ENCODE measurements around the gene LRMDA. TPM values are rescaled to one million over a fixed set of nuclear protein-coding genes. Genes with fewer than 3 reads are reported as not detected.

Gene LRMDA
- total RNA-seq, 4 donors from 2014 or later, result 1.5 to 15.7 (median 4.6) TPM

GRCh38 chr10:75612904-75613684, 181.7 kb downstream of the LRMDA start:
- no peaks in the 10 kb centered on the region for H3K27me3 ChIP-seq
- no peak overlapping the region for H3K4me3 ChIP-seq
- TF ChIP-seq CTCF (IDR thresholded peaks at IDR 0.05) (no peak), POLR2A (IDR thresholded peaks at IDR 0.05) (no peak)
- DNase-seq, result peak in 1 of 2 donors; percentile 55
- no peaks in the 10 kb centered on the region for H3K9me3 ChIP-seq
- intact Hi-C loops (cut with DNase I; ENCODE audit: low total_unique reads), result no loop called here
- peak overlapping the region; percentile 4 to 13 for H3K27ac ChIP-seq
- no peaks in the 10 kb centered on the region for H3K36me3 ChIP-seq
- peaks cover 4 to 7% of the 10 kb centered on the region in 2 donors for H3K4me1 ChIP-seq

GRCh38 chr10:75613685-75614504, 182.5 kb downstream of the LRMDA start:
- Histone ChIP-seq H3K4me1 (peaks cover 4 to 7% of the 10 kb centered on the region in 2 donors), H3K27me3 (no peaks in the 10 kb centered on the region), H3K9me3 (no peaks in the 10 kb centered on the region), H3K4me3 (no peak overlapping the region), H3K36me3 (no peaks in the 10 kb centered on the region), H3K27ac (peak overlapping the region in 1 of 2 donors; percentile 22)
- intact Hi-C loops (cut with DNase I; ENCODE audit: low total_unique reads), result no loop called here
- no peak for TF ChIP-seq CTCF (IDR thresholded peaks at IDR 0.05)
- TF ChIP-seq POLR2A (IDR thresholded peaks at IDR 0.05), result no peak
- no peak for DNase-seq

- H3K36me3 ChIP-seq, result no peaks in the 10 kb centered on the region
- no peak for DNase-seq
- peaks cover 4 to 7% of the 10 kb centered on the region in 2 donors for H3K4me1 ChIP-seq
- no peak overlapping the region for H3K4me3 ChIP-seq
- intact Hi-C loops (cut with DNase I; ENCODE audit: low total_unique reads), result no loop called here
- no peaks in the 10 kb centered on the region for H3K9me3 ChIP-seq
- TF ChIP-seq CTCF (IDR thresholded peaks at IDR 0.05) (no peak), POLR2A (IDR thresholded peaks at IDR 0.05) (no peak)
- H3K27ac ChIP-seq, result no peak overlapping the region
- H3K27me3 ChIP-seq, result no peaks in the 10 kb centered on the region
Measured at GRCh38 chr10:75616076-75616475, 184.7 kb downstream of the LRMDA start.

- intact Hi-C loops (cut with DNase I; ENCODE audit: low total_unique reads), result no loop called here
- H3K27ac ChIP-seq, result no peak overlapping the region
Measured at GRCh38 chr10:75616874-75617478, 185.6 kb downstream of the LRMDA start.

More at GRCh38 chr10:75616874-75617478, 185.6 kb downstream of the LRMDA start:
- DNase-seq, result no peak
- Histone ChIP-seq H3K9me3 (no peaks in the 10 kb centered on the region), H3K4me1 (peaks cover 4 to 7% of the 10 kb centered on the region in 2 donors), H3K27me3 (no peaks in the 10 kb centered on the region), H3K36me3 (no peaks in the 10 kb centered on the region), H3K4me3 (no peak overlapping the region)
- no peak for TF ChIP-seq POLR2A (IDR thresholded peaks at IDR 0.05)
- TF ChIP-seq CTCF (IDR thresholded peaks at IDR 0.05), result no peak
